ENCODE measurements around the gene WDFY2.

DNA sequence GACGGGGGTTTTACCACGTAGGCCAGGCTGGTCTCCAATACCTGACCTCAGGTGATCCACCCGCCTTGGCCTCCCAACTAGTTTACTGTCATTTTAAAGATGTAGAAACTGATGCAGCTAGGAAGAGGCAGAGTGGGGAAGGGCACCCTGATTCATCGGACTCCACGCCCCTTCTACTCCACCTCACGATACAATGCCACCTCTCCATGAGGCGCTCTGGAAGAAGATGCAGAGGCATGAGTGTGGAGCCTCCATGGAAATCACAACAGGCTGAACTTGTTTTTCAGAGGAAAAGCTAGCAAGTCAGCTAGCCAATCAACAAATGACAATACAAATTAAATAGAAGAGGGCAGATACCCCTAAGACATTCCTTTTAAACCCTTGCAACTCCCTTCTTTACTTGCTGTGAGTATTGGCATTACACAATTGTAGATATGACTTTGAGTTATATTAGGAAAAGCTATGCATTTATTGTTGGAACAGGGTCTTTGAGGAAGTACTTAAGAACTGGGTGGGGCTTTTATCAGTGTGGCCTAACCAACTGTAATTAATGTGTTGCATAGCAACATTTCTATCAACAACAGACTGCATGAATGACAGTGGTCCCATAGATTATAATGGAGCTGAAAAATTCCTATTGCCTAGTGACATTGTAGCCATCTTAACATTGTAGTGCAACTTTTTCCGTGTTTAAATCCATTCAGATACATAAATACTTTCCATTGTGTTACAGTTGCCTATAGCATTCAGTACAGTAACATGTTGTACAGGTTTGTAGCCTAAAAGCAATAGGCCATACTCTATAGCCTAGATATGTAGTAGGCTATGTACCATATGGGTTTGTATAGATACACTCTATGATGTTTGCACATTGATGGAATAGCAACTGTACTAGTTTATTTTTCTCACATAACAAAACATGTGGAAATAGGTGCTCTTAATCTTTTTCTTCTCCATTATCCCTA is 17.6 kb downstream of the WDFY2 start:
- TF ChIP-seq, protein P1, sequence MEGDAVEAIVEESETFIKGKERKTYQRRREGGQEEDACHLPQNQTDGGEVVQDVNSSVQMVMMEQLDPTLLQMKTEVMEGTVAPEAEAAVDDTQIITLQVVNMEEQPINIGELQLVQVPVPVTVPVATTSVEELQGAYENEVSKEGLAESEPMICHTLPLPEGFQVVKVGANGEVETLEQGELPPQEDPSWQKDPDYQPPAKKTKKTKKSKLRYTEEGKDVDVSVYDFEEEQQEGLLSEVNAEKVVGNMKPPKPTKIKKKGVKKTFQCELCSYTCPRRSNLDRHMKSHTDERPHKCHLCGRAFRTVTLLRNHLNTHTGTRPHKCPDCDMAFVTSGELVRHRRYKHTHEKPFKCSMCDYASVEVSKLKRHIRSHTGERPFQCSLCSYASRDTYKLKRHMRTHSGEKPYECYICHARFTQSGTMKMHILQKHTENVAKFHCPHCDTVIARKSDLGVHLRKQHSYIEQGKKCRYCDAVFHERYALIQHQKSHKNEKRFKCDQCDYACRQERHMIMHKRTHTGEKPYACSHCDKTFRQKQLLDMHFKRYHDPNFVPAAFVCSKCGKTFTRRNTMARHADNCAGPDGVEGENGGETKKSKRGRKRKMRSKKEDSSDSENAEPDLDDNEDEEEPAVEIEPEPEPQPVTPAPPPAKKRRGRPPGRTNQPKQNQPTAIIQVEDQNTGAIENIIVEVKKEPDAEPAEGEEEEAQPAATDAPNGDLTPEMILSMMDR (IDR thresholded peaks at IDR 0.05), result no peak
- no peak for TF ChIP-seq POLR2A (IDR thresholded peaks at IDR 0.05)
